HCT116 (cell line): ENCODE results near the gene DGCR8. TPM values are rescaled to one million over a fixed set of nuclear protein-coding genes. Genes with fewer than 3 reads are reported as not detected.

ENCODE experiments used
- ATAC-seq: fragments of 200-7000 bp; cut with Tn5 transposase; 2 replicates; pipeline ENCODE4 v1.9.1; 2020; ENCODE audit warnings: mild to moderate bottlenecking, moderate library complexity
- BruUV-seq: library from RNA; stranded (reverse); fragments of 400-500 nt; replicated peaks from 2 replicates; lab custom pipeline; 2021; lab: Mats Ljungman, UMichigan
- CTCF ChIA-PET: fragments of 300-600 bp; sonication (Branson Sonifier 250); formaldehyde crosslinking; loops from one replicate; lab custom pipeline; 2021; ENCODE audit warnings: antibody characterized with exemption; lab: Charles Lee
- POLR2A ChIA-PET: fragments of 300-600, 350-600 bp; sonication (Branson Sonifier 250); formaldehyde crosslinking; loops from one replicate; lab custom pipeline; 2021; ENCODE audit warnings: antibody characterized with exemption; lab: Charles Lee
- RAD21 ChIA-PET, 2 experiments: fragments of 300-600 bp; sonication (Branson Sonifier 250); formaldehyde crosslinking; loops; one replicate each; lab custom pipeline; 2023; ENCODE audit warnings: low total read pairs in 2 of 2; ENCODE audit not compliant: uncharacterized antibody in 2 of 2, unreplicated experiment in 2 of 2, low non-redundant PET in 1 of 2; lab: Charles Lee
- DNase-seq: peaks from one replicate; pipeline ENCODE4 v3.0.0-alpha.2; 2010; ENCODE audit warnings: low read depth, low spot score
- H2AFZ ChIP-seq: fragments of 200-600 bp; shearing (Covaris generic), sonication (generic); 2 replicates; pipeline ENCODE4 v1.6.1; 2017; ENCODE audit warnings: low read depth, mixed run types, mixed read lengths, antibody characterized with exemption, low read length; ENCODE audit not compliant: poor library complexity, severe bottlenecking
- H3K27ac ChIP-seq: 2 replicates; pipeline ENCODE4 v1.5.1; 2012; ENCODE audit warnings: low read depth, low read length
- H3K27me3 ChIP-seq: fragments of 200-600 bp; sonication (generic); 2 replicates; pipeline ENCODE4 v1.6.1; 2016; ENCODE audit warnings: mixed run types, low read length, mixed read lengths; ENCODE audit not compliant: insufficient read depth
- H3K36me3 ChIP-seq, 2 experiments: fragments of 200-500 bp in 1 of 2; fragments of 200-600 bp in 1 of 2; sonication (Bioruptor generic) in 1 of 2; sonication (generic) in 1 of 2; 2 replicates each; pipeline versions ENCODE4 v1.5.1 to v1.6.1; 2014 to 2016; ENCODE audit warnings: low read length in 2 of 2, inconsistent platforms in 1 of 2, mixed read lengths in 1 of 2, mixed run types in 1 of 2; ENCODE audit not compliant: insufficient read depth in 2 of 2, control insufficient read depth in 1 of 2
- H3K4me1 ChIP-seq, 2 experiments: fragments of 200-600 bp in 1 of 2; sonication (generic) in 1 of 2; 2 replicates each; pipeline versions ENCODE4 v1.5.1 to v1.6.1; 2012 to 2017; ENCODE audit warnings: low read length in 2 of 2, inconsistent platforms in 1 of 2, mild to moderate bottlenecking in 1 of 2, mixed read lengths in 1 of 2, mixed run types in 1 of 2, moderate library complexity in 1 of 2; ENCODE audit not compliant: insufficient read depth in 2 of 2, control insufficient read depth in 1 of 2
- H3K4me2 ChIP-seq: fragments of 200-600 bp; sonication (generic); 2 replicates; pipeline ENCODE4 v1.6.1; 2017; ENCODE audit warnings: mixed run types, low read length, mixed read lengths
- H3K4me3 ChIP-seq, 2 experiments: fragments of 200-600 bp in 1 of 2; sonication (generic) in 1 of 2; replicated peaks in 1 of 2; 2 replicates each; pipeline ENCODE4 v1.5.1; 2011 to 2016; ENCODE audit warnings: low read length in 2 of 2, control low read depth in 1 of 2, low read depth in 1 of 2, mild to moderate bottlenecking in 1 of 2, mixed read lengths in 1 of 2, mixed run types in 1 of 2
- H3K79me2 ChIP-seq: fragments of 200-600 bp; sonication (generic); 2 replicates; pipeline ENCODE4 v1.6.1; 2017; ENCODE audit warnings: mild to moderate bottlenecking, mixed run types, low read length, moderate library complexity, mixed read lengths; ENCODE audit not compliant: insufficient read depth
- H3K9ac ChIP-seq: fragments of 200-600 bp; sonication (generic); 2 replicates; pipeline ENCODE4 v1.6.1; 2016; ENCODE audit warnings: low read length, mixed read lengths
- H3K9me2 ChIP-seq: fragments of 200-600 bp; sonication (generic), shearing (Covaris generic); 2 replicates; pipeline ENCODE4 v1.6.1; 2017; ENCODE audit warnings: mixed run types, mild to moderate bottlenecking, moderate library complexity; ENCODE audit not compliant: insufficient read depth
- H3K9me3 ChIP-seq, 2 experiments: fragments of 200-500 bp in 1 of 2; fragments of 200-600 bp in 1 of 2; sonication (Bioruptor generic) in 1 of 2; sonication (generic) in 1 of 2; 2 replicates each; pipeline ENCODE4 v1.6.1; 2014 to 2017; ENCODE audit warnings: low read length in 2 of 2, mixed read lengths in 2 of 2, inconsistent platforms in 1 of 2, low read depth in 1 of 2, mild to moderate bottlenecking in 1 of 2, mixed run types in 1 of 2, moderate library complexity in 1 of 2; ENCODE audit not compliant: control insufficient read depth in 1 of 2, insufficient read depth in 1 of 2
- H4K20me1 ChIP-seq: fragments of 200-600 bp; sonication (generic), shearing (Covaris generic); 2 replicates; pipeline ENCODE4 v1.6.1; 2017; ENCODE audit warnings: mixed run types, mild to moderate bottlenecking, moderate library complexity; ENCODE audit not compliant: insufficient read depth
- CTCF ChIP-seq, 3 experiments: fragments of 200-600 bp in 1 of 3; sonication (generic) in 1 of 3; IDR thresholded peaks in 2 of 3; conservative IDR thresholded peaks in 1 of 3; 2 replicates each; pipeline ENCODE4 v1.5.1; 2012 to 2017; ENCODE audit warnings: low read depth in 2 of 3, low read length in 2 of 3, antibody characterized with exemption in 1 of 3, borderline replicate concordance in 1 of 3, control low read depth in 1 of 3, mild to moderate bottlenecking in 1 of 3, mixed read lengths in 1 of 3, mixed run types in 1 of 3, moderate library complexity in 1 of 3; ENCODE audit not compliant: insufficient read depth in 1 of 3
- JUND ChIP-seq: IDR thresholded peaks from 2 replicates; pipeline ENCODE4 v1.6.1; 2012
- REST ChIP-seq: IDR thresholded peaks from 2 replicates; pipeline ENCODE4 v1.6.1; 2012; ENCODE audit warnings: low read depth
- SP1 ChIP-seq: IDR thresholded peaks from 2 replicates; pipeline ENCODE4 v1.6.1; 2012; ENCODE audit warnings: low read depth
- SRF ChIP-seq: IDR thresholded peaks from 2 replicates; pipeline ENCODE4 v1.6.1; 2012; ENCODE audit warnings: low read depth
- YY1 ChIP-seq: IDR thresholded peaks from 2 replicates; pipeline ENCODE4 v1.6.1; 2011; ENCODE audit warnings: low read length, low read depth, moderate library complexity, mild to moderate bottlenecking; ENCODE audit not compliant: insufficient replicate concordance; ENCODE audit errors: extremely low read depth
- ZFX ChIP-seq: fragments of 450-650 bp; IDR thresholded peaks from 2 replicates; pipeline ENCODE4 v1.6.1; 2017
- intact Hi-C: fragments of 100-400 bp; cut with micrococcal nuclease; formaldehyde crosslinking; loops from 2 replicates; pipeline ENCODE4 v1.10.0; 2022
- total RNA-seq: library from RNA; stranded (reverse); gene quantifications from one replicate; pipeline ENCODE4 v1.2.1, GENCODE V29; 2021; ENCODE audit not compliant: unreplicated experiment

The DGCR8 gene
- total RNA-seq, 1 experiment from 2014 or later: 43.8 TPM

DNA sequence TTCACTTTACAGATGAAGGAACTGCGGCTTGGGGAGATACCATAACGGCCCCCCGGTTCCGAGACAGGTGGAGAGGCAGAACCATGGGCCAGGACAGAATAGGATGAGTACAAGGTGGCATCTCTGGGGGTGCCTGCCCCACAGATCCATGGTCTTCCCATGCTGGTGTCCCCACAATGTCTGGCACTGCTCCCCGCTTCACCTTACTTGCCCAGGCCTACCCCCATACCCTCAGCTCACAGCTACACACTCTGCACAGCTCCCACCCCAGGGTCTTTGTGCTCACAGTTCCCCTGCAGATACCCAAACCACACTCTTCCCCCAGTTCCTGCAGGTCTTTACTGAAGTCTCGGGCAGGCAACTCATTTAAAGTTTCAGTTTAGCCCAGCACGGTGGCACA lies 11.4 kb upstream of the DGCR8 start (continued):
- TF ChIP-seq REST: no peak
- TF ChIP-seq SP1: no peak

- no peaks in the 10 kb centered on the region for H3K27me3 ChIP-seq
- H4K20me1 ChIP-seq: no peaks in the 10 kb centered on the region
- H3K79me2 ChIP-seq: no peaks in the 10 kb centered on the region
- H3K9ac ChIP-seq: no peak overlapping the region
- TF ChIP-seq YY1: no peak
- no peak for TF ChIP-seq ZFX
- no peak for TF ChIP-seq SRF
- no peak for TF ChIP-seq JUND
- TF ChIP-seq CTCF (IDR thresholded peaks at IDR 0.05 in 2 of 3, conservative IDR thresholded peaks at IDR 0.05 in 1 of 3; ENCODE audit: borderline replicate concordance in 1 of 3, insufficient read depth in 1 of 3, low read depth in 2 of 3, low read length in 2 of 3): no peak
- POLR2A ChIA-PET: no interaction called here
- no peaks in the 10 kb centered on the region for H3K9me2 ChIP-seq
- H3K4me2 ChIP-seq: no peak overlapping the region
- H3K36me3 ChIP-seq: no peaks in the 10 kb centered on the region
- H2AFZ ChIP-seq: no peak overlapping the region
- H3K4me3 ChIP-seq: no peak overlapping the region
- CTCF ChIA-PET: no interaction called here
- ATAC-seq (no peak), DNase-seq (no peak)
- no peaks in the 10 kb centered on the region for H3K4me1 ChIP-seq
- RAD21 ChIA-PET: no interaction called here
- no peaks in the 10 kb centered on the region for H3K9me3 ChIP-seq
- intact Hi-C loops: no loop called here
- no TSS peak for BruUV-seq
- no peak overlapping the region for H3K27ac ChIP-seq
Measured at GRCh38 chr22:20069331-20070042, 10.6 kb upstream of the DGCR8 start.
